Mesothelial cell of epicardium (in vitro differentiated cells): ENCODE measurements around the gene AGTPBP1. TPM values are rescaled to one million over a fixed set of nuclear protein-coding genes. Genes with fewer than 3 reads are reported as not detected.
"Not testable (repeated sequence)": the region's sequence is repeated elsewhere in the genome, so short reads cannot be mapped to it uniquely, and the experiment has no call there.

Source experiments
- DNase-seq, 2 experiments: peaks; one replicate each; pipeline ENCODE4 v3.0.0; 2021; ENCODE audit warnings: low spot score in 2 of 2; ENCODE audit not compliant: unreplicated experiment in 2 of 2
- H3K27ac Mint-ChIP-seq: 2 replicates; pipeline ENCODE4 v1.8.0; 2021; ENCODE audit warnings: mixed read lengths
- H3K27me3 Mint-ChIP-seq: 2 replicates; pipeline ENCODE4 v1.8.0; 2021; ENCODE audit warnings: low read depth, mixed read lengths
- H3K36me3 Mint-ChIP-seq: 2 replicates; pipeline ENCODE4 v1.8.0; 2021; ENCODE audit warnings: mixed read lengths
- H3K4me1 Mint-ChIP-seq: 2 replicates; pipeline ENCODE4 v1.8.0; 2021; ENCODE audit warnings: mixed read lengths
- H3K4me3 Mint-ChIP-seq: 2 replicates; pipeline ENCODE4 v1.8.0; 2021; ENCODE audit warnings: mild to moderate bottlenecking, moderate library complexity, mixed read lengths
- H3K9me3 Mint-ChIP-seq: 2 replicates; pipeline ENCODE4 v1.8.0; 2021; ENCODE audit warnings: mixed read lengths
- CTCF ChIP-seq: fragments of 200-600 bp; sonication (generic); IDR thresholded peaks from one replicate; pipeline ENCODE4 v1.5.0; 2021; ENCODE audit warnings: antibody characterized with exemption; ENCODE audit not compliant: unreplicated experiment
- total RNA-seq: library from RNA; stranded (reverse); gene quantifications from 3 replicates; pipeline ENCODE4 v1.2.1, GENCODE V29; 2021

AGTPBP1 gene
- total RNA-seq, 1 donor from 2014 or later: 26.0 TPM

GRCh38 chr9:85726737-85727136 lies 15.0 kb downstream of the AGTPBP1 start:
- H3K27ac Mint-ChIP-seq: peak overlapping the region; percentile 21
- H3K27me3 Mint-ChIP-seq: no peaks in the 10 kb centered on the region
- no peak overlapping the region for H3K4me3 Mint-ChIP-seq
- H3K36me3 Mint-ChIP-seq: peaks cover 13% of the 10 kb centered on the region
- TF ChIP-seq CTCF: no peak
- no peak for DNase-seq
- H3K4me1 Mint-ChIP-seq: peaks cover 13% of the 10 kb centered on the region
- H3K9me3 Mint-ChIP-seq: peaks cover 11% of the 10 kb centered on the region

- no peak for TF ChIP-seq CTCF
- Mint-ChIP-seq H3K36me3 (peaks cover 17% of the 10 kb centered on the region), H3K27me3 (no peaks in the 10 kb centered on the region), H3K4me3 (no peak overlapping the region), H3K4me1 (peaks cover 10% of the 10 kb centered on the region), H3K9me3 (peaks cover 26% of the 10 kb centered on the region), H3K27ac (no peak overlapping the region)
- no peak for DNase-seq
Observed at GRCh38 chr9:85723215-85723614, 18.5 kb downstream of the AGTPBP1 start.

- H3K4me1 Mint-ChIP-seq, DNase-seq, H3K27ac Mint-ChIP-seq, H3K4me3 Mint-ChIP-seq, H3K27me3 Mint-ChIP-seq: not testable (repeated sequence)
- H3K36me3 Mint-ChIP-seq: peaks cover 17% of the 10 kb centered on the region
- H3K9me3 Mint-ChIP-seq: peaks cover 26% of the 10 kb centered on the region
Observed at GRCh38 chr9:85719411-85719810, 22.3 kb downstream of the AGTPBP1 start.

GRCh38 chr9:85717818-85718217 lies 23.9 kb downstream of the AGTPBP1 start:
- H3K4me1 Mint-ChIP-seq, H3K4me3 Mint-ChIP-seq, H3K27me3 Mint-ChIP-seq, DNase-seq, H3K27ac Mint-ChIP-seq: not testable (repeated sequence)
- peaks cover 26% of the 10 kb centered on the region for H3K9me3 Mint-ChIP-seq
- peaks cover 11% of the 10 kb centered on the region for H3K36me3 Mint-ChIP-seq

GRCh38 chr9:85717220-85717619 lies 24.5 kb downstream of the AGTPBP1 start:
- Mint-ChIP-seq H3K4me1 (peaks cover 5% of the 10 kb centered on the region), H3K27me3 (no peaks in the 10 kb centered on the region), H3K36me3 (peaks cover 8% of the 10 kb centered on the region), H3K9me3 (peaks cover 24% of the 10 kb centered on the region), H3K27ac (no peak overlapping the region), H3K4me3 (no peak overlapping the region)
- TF ChIP-seq CTCF: no peak
- DNase-seq: no peak

GRCh38 chr9:85716031-85716877 lies 25.5 kb downstream of the AGTPBP1 start:
- no peak overlapping the region for H3K4me3 Mint-ChIP-seq
- peaks cover 5% of the 10 kb centered on the region for H3K4me1 Mint-ChIP-seq
- no peaks in the 10 kb centered on the region for H3K27me3 Mint-ChIP-seq
- H3K27ac Mint-ChIP-seq: no peak overlapping the region
- peaks cover 4% of the 10 kb centered on the region for H3K36me3 Mint-ChIP-seq
- DNase-seq: no peak
- peaks cover 21% of the 10 kb centered on the region for H3K9me3 Mint-ChIP-seq
- TF ChIP-seq CTCF: no peak
